ENCODE results near the gene STK10. TPM values are rescaled to one million over a fixed set of nuclear protein-coding genes. Genes with fewer than 3 reads are reported as not detected.
"Not testable (repeated sequence)": the region's sequence is repeated elsewhere in the genome, so short reads cannot be mapped to it uniquely, and the experiment has no call there.

The STK10 gene
- polyA plus RNA-seq, 1 donor (not counting 4 experiments of a cell fraction or from before 2014, with no cell fraction given), result 19.8 TPM

GRCh38 chr5:172207511-172207910 lies 19.5 kb upstream of the STK10 start:
- TF ChIP-seq, protein P1, sequence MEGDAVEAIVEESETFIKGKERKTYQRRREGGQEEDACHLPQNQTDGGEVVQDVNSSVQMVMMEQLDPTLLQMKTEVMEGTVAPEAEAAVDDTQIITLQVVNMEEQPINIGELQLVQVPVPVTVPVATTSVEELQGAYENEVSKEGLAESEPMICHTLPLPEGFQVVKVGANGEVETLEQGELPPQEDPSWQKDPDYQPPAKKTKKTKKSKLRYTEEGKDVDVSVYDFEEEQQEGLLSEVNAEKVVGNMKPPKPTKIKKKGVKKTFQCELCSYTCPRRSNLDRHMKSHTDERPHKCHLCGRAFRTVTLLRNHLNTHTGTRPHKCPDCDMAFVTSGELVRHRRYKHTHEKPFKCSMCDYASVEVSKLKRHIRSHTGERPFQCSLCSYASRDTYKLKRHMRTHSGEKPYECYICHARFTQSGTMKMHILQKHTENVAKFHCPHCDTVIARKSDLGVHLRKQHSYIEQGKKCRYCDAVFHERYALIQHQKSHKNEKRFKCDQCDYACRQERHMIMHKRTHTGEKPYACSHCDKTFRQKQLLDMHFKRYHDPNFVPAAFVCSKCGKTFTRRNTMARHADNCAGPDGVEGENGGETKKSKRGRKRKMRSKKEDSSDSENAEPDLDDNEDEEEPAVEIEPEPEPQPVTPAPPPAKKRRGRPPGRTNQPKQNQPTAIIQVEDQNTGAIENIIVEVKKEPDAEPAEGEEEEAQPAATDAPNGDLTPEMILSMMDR (optimal IDR thresholded peaks at IDR 0.05 in 1 of 3, IDR thresholded peaks at IDR 0.05 in 1 of 3, conservative IDR thresholded peaks at IDR 0.05 in 1 of 3; ENCODE audit: extremely low read depth in 1 of 3, insufficient read depth in 2 of 3, low read length in 3 of 3), result no peak
- no peak for TF ChIP-seq EZH2 (IDR thresholded peaks at IDR 0.05; ENCODE audit: low read length)
- no peak overlapping the region for H3K27ac ChIP-seq (ENCODE audit: control insufficient read depth, insufficient read depth, low read length)
- H3K27me3 ChIP-seq (ENCODE audit: control insufficient read depth, extremely low read depth, insufficient read depth, low read length), result no peaks in the 10 kb centered on the region
- no peak overlapping the region for H3K4me3 ChIP-seq (ENCODE audit: control insufficient read depth in 2 of 3, extremely low read depth in 1 of 3, insufficient read depth in 2 of 3, low read depth in 1 of 3, low read length in 3 of 3)
- no peaks in the 10 kb centered on the region for H3K79me2 ChIP-seq (ENCODE audit: control insufficient read depth, insufficient read depth, low read length)
- H4K20me1 ChIP-seq (ENCODE audit: control insufficient read depth, extremely low read depth, insufficient read depth, low read length), result no peaks in the 10 kb centered on the region
- no peaks in the 10 kb centered on the region for H3K9me1 ChIP-seq (ENCODE audit: control insufficient read depth, extremely low read depth, insufficient read depth, low read length)
- no peaks in the 10 kb centered on the region for H3K4me1 ChIP-seq (ENCODE audit: control insufficient read depth, extremely low read depth, insufficient read depth, low read length)
- FAIRE-seq (no peak), DNase-seq (ENCODE audit: low read depth, low spot score) (no peak)
- no peak overlapping the region for H2AFZ ChIP-seq (ENCODE audit: control insufficient read depth, low read length)
- no peak overlapping the region for H3K4me2 ChIP-seq (ENCODE audit: control insufficient read depth, extremely low read depth, insufficient read depth, low read depth, low read length)
- no peak overlapping the region for H3K9ac ChIP-seq (ENCODE audit: control insufficient read depth, extremely low read depth, insufficient read depth, low read length)
- H3K9me3 ChIP-seq (ENCODE audit: control insufficient read depth, low read depth, low read length), result no peaks in the 10 kb centered on the region
- peaks cover 6 to 11% of the 10 kb centered on the region in 2 experiments for H3K36me3 ChIP-seq (ENCODE audit: control insufficient read depth in 2 of 2, extremely low read depth in 1 of 2, insufficient read depth in 2 of 2, low read length in 2 of 2)
- dilution Hi-C loops (cut with MboI; ENCODE audit: extremely low pct_ligation_motif_present, low sequenced_read_pairs), result no loop called here

- H3K9ac ChIP-seq (ENCODE audit: control insufficient read depth, extremely low read depth, insufficient read depth, low read length); H3K4me1 ChIP-seq (ENCODE audit: control insufficient read depth, extremely low read depth, insufficient read depth, low read length); H4K20me1 ChIP-seq (ENCODE audit: control insufficient read depth, extremely low read depth, insufficient read depth, low read length); H3K9me1 ChIP-seq (ENCODE audit: control insufficient read depth, extremely low read depth, insufficient read depth, low read length); H3K4me2 ChIP-seq (ENCODE audit: control insufficient read depth, extremely low read depth, insufficient read depth, low read depth, low read length); H3K27me3 ChIP-seq (ENCODE audit: control insufficient read depth, extremely low read depth, insufficient read depth, low read length); H3K9me3 ChIP-seq (ENCODE audit: control insufficient read depth, low read depth, low read length); FAIRE-seq; H3K27ac ChIP-seq (ENCODE audit: control insufficient read depth, insufficient read depth, low read length); H3K36me3 ChIP-seq (ENCODE audit: control insufficient read depth in 2 of 2, extremely low read depth in 1 of 2, insufficient read depth in 2 of 2, low read length in 2 of 2); H3K79me2 ChIP-seq (ENCODE audit: control insufficient read depth, insufficient read depth, low read length); DNase-seq (ENCODE audit: low read depth, low spot score); H2AFZ ChIP-seq (ENCODE audit: control insufficient read depth, low read length); dilution Hi-C loops (cut with MboI; ENCODE audit: extremely low pct_ligation_motif_present, low sequenced_read_pairs); H3K4me3 ChIP-seq (ENCODE audit: control insufficient read depth in 2 of 3, extremely low read depth in 1 of 3, insufficient read depth in 2 of 3, low read depth in 1 of 3, low read length in 3 of 3): not testable (repeated sequence)
Observed at GRCh38 chr5:172205984-172206383, 18.0 kb upstream of the STK10 start.

DNA sequence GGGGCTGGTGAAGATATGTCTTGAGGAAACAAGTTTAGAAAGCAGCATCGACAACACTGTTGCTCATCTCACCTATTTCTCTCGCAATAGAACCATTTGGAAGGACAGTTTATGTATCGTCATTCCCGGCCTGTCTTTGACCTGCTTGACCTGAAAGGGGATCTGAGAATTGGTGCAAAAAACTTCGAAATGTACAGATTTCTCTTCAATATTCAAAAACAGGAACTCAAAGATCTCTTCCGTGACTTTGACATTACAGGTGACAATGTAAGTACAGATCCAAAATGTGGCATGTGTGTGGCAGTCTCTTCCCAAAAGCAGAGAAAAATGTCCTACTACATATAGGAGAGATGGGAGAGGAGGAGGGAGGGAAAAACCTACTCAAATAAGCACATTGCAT lies 12.5 kb upstream of the STK10 start:
- H3K4me1 ChIP-seq (ENCODE audit: control insufficient read depth, extremely low read depth, insufficient read depth, low read length), result no peaks in the 10 kb centered on the region
- dilution Hi-C loops (cut with MboI; ENCODE audit: extremely low pct_ligation_motif_present, low sequenced_read_pairs), result no loop called here
- no peak overlapping the region for H3K9ac ChIP-seq (ENCODE audit: control insufficient read depth, extremely low read depth, insufficient read depth, low read length)
- H3K27me3 ChIP-seq (ENCODE audit: control insufficient read depth, extremely low read depth, insufficient read depth, low read length), result no peaks in the 10 kb centered on the region
- FAIRE-seq, result no peak
- TF ChIP-seq, protein P1 (optimal IDR thresholded peaks at IDR 0.05 in 1 of 3, IDR thresholded peaks at IDR 0.05 in 1 of 3, conservative IDR thresholded peaks at IDR 0.05 in 1 of 3; ENCODE audit: extremely low read depth in 1 of 3, insufficient read depth in 2 of 3, low read length in 3 of 3), result no peak
- TF ChIP-seq EZH2 (IDR thresholded peaks at IDR 0.05; ENCODE audit: low read length), result no peak
- no peak overlapping the region for H3K4me2 ChIP-seq (ENCODE audit: control insufficient read depth, extremely low read depth, insufficient read depth, low read depth, low read length)
- no peaks in the 10 kb centered on the region for H3K9me3 ChIP-seq (ENCODE audit: control insufficient read depth, low read depth, low read length)
- DNase-seq (ENCODE audit: low read depth, low spot score), result no peak
- no peak overlapping the region for H3K4me3 ChIP-seq (ENCODE audit: control insufficient read depth in 2 of 3, extremely low read depth in 1 of 3, insufficient read depth in 2 of 3, low read depth in 1 of 3, low read length in 3 of 3)
- no peaks in the 10 kb centered on the region for H4K20me1 ChIP-seq (ENCODE audit: control insufficient read depth, extremely low read depth, insufficient read depth, low read length)
- H3K79me2 ChIP-seq (ENCODE audit: control insufficient read depth, insufficient read depth, low read length), result no peaks in the 10 kb centered on the region
- H3K36me3 ChIP-seq (ENCODE audit: control insufficient read depth in 2 of 2, extremely low read depth in 1 of 2, insufficient read depth in 2 of 2, low read length in 2 of 2), result no peaks in the 10 kb centered on the region
- no peaks in the 10 kb centered on the region for H3K9me1 ChIP-seq (ENCODE audit: control insufficient read depth, extremely low read depth, insufficient read depth, low read length)
- H3K27ac ChIP-seq (ENCODE audit: control insufficient read depth, insufficient read depth, low read length), result no peak overlapping the region
- no peak overlapping the region for H2AFZ ChIP-seq (ENCODE audit: control insufficient read depth, low read length)
